HEK293 (cell line): ENCODE results near the gene HIRIP3.

Experiments
- CTCF ChIA-PET: fragments of 350-600 bp; formaldehyde crosslinking; extraction: SDS; loops from one replicate; lab custom pipeline; 2021; ENCODE audit warnings: antibody characterized with exemption; lab: Yijun Ruan, JAX
- POLR2A ChIA-PET: fragments of 300-600 bp; formaldehyde crosslinking; extraction: SDS; loops from one replicate; lab custom pipeline; 2020; ENCODE audit warnings: antibody characterized with exemption, inconsistent platforms; lab: Yijun Ruan, JAX
- H3K27ac ChIP-seq: fragments of 200-500 bp; sonication (Bioruptor generic); 2 replicates; pipeline ENCODE4 v1.5.1; 2014; ENCODE audit warnings: low read depth, low read length, control low read depth, inconsistent platforms; ENCODE audit errors: extremely low read depth
- H3K36me3 ChIP-seq, 2 experiments: fragments of 200-500 bp in 1 of 2; sonication (Bioruptor generic) in 1 of 2; 1 replicate in 1 of 2; 2 replicates in 1 of 2; pipeline ENCODE4 v1.5.1; 2014 to 2017; ENCODE audit warnings: inconsistent platforms in 2 of 2, low read length in 2 of 2; ENCODE audit not compliant: control insufficient read depth in 2 of 2, insufficient read depth in 1 of 2
- H3K4me1 ChIP-seq: fragments of 200-500 bp; sonication (Bioruptor generic); 2 replicates; pipeline ENCODE4 v1.5.1; 2014; ENCODE audit warnings: mild to moderate bottlenecking, low read length, inconsistent platforms; ENCODE audit not compliant: control insufficient read depth, insufficient read depth
- H3K4me3 ChIP-seq: 2 replicates; pipeline ENCODE4 v1.5.1; 2011; ENCODE audit warnings: low read depth, mild to moderate bottlenecking, control low read depth, low read length, moderate library complexity
- H3K9me3 ChIP-seq: fragments of 200-500 bp; sonication (Bioruptor generic); 2 replicates; pipeline ENCODE4 v1.5.1; 2014; ENCODE audit warnings: low read depth, low read length, inconsistent platforms; ENCODE audit not compliant: control insufficient read depth, insufficient read depth
- ATF2 ChIP-seq: fragments of 450-650 bp; formaldehyde crosslinking; IDR thresholded peaks from 2 replicates; pipeline ENCODE4 v1.5.1; 2016; ENCODE audit warnings: missing biosample characterization, missing genetic modification characterization, low read depth
- BCL11A ChIP-seq: fragments of 450-650 bp; formaldehyde crosslinking; IDR thresholded peaks from 2 replicates; pipeline ENCODE4 v1.5.1; 2016; ENCODE audit warnings: low read depth, missing biosample characterization, missing genetic modification characterization
- ELK4 ChIP-seq: IDR thresholded peaks from 2 replicates; pipeline ENCODE4 v1.6.1; 2011; ENCODE audit warnings: mild to moderate bottlenecking, low read depth, low read length, borderline replicate concordance
- SETDB1 ChIP-seq: IDR thresholded peaks from one replicate; pipeline ENCODE4 v1.6.1; 2017; ENCODE audit warnings: mild to moderate bottlenecking, low read length, moderate library complexity, mixed read lengths; ENCODE audit not compliant: insufficient read length
- SP7 ChIP-seq: fragments of 450-650 bp; formaldehyde crosslinking; IDR thresholded peaks from 2 replicates; pipeline ENCODE4 v1.5.1; 2016; ENCODE audit warnings: missing biosample characterization, missing genetic modification characterization
- ZBTB10 ChIP-seq: fragments of 450-650 bp; formaldehyde crosslinking; IDR thresholded peaks from 2 replicates; pipeline ENCODE4 v1.5.1; 2016; ENCODE audit warnings: missing biosample characterization, missing genetic modification characterization
- ZBTB7A ChIP-seq: fragments of 450-650 bp; formaldehyde crosslinking; IDR thresholded peaks from 2 replicates; pipeline ENCODE4 v1.5.1; 2016; ENCODE audit warnings: low read depth, missing biosample characterization, missing genetic modification characterization
- ZNF140 ChIP-seq: fragments of 450-650 bp; formaldehyde crosslinking; IDR thresholded peaks from 2 replicates; pipeline ENCODE4 v1.5.1; 2016; ENCODE audit warnings: missing biosample characterization, missing genetic modification characterization
- ZNF239 ChIP-seq: fragments of 450-650 bp; formaldehyde crosslinking; IDR thresholded peaks from 2 replicates; pipeline ENCODE4 v1.5.1; 2016; ENCODE audit warnings: missing biosample characterization, missing genetic modification characterization
- ZNF24 ChIP-seq: fragments of 450-650 bp; formaldehyde crosslinking; IDR thresholded peaks from 2 replicates; pipeline ENCODE4 v1.5.1; 2016; ENCODE audit warnings: missing biosample characterization, missing genetic modification characterization
- ZNF26 ChIP-seq: fragments of 450-650 bp; formaldehyde crosslinking; IDR thresholded peaks from 2 replicates; pipeline ENCODE4 v1.5.1; 2016; ENCODE audit warnings: missing biosample characterization, missing genetic modification characterization
- ZNF266 ChIP-seq: fragments of 450-650 bp; formaldehyde crosslinking; IDR thresholded peaks from 2 replicates; pipeline ENCODE4 v1.5.1; 2016; ENCODE audit warnings: missing biosample characterization, missing genetic modification characterization, low read depth
- ZNF302 ChIP-seq: fragments of 450-650 bp; formaldehyde crosslinking; IDR thresholded peaks from 2 replicates; pipeline ENCODE4 v1.5.1; 2016; ENCODE audit warnings: missing biosample characterization, missing genetic modification characterization, low read depth
- ZNF324 ChIP-seq: fragments of 450-650 bp; formaldehyde crosslinking; IDR thresholded peaks from 2 replicates; pipeline ENCODE4 v1.5.1; 2016; ENCODE audit warnings: missing biosample characterization, missing genetic modification characterization
- ZNF518A ChIP-seq: fragments of 450-650 bp; formaldehyde crosslinking; conservative IDR thresholded peaks from 2 replicates; pipeline ENCODE4 v1.5.1; 2016; ENCODE audit warnings: low read depth, missing biosample characterization, missing genetic modification characterization
- ZNF530 ChIP-seq: fragments of 450-650 bp; formaldehyde crosslinking; IDR thresholded peaks from 2 replicates; pipeline ENCODE4 v1.5.1; 2016; ENCODE audit warnings: low read depth, missing biosample characterization, missing genetic modification characterization
- ZNF558 ChIP-seq: fragments of 450-650 bp; formaldehyde crosslinking; IDR thresholded peaks from 2 replicates; pipeline ENCODE4 v1.5.1; 2016; ENCODE audit warnings: missing biosample characterization, missing genetic modification characterization
- ZNF580 ChIP-seq: fragments of 450-650 bp; formaldehyde crosslinking; IDR thresholded peaks from 2 replicates; pipeline ENCODE4 v1.5.1; 2016; ENCODE audit warnings: missing biosample characterization, missing genetic modification characterization
- ZNF585B ChIP-seq: fragments of 450-650 bp; formaldehyde crosslinking; IDR thresholded peaks from 2 replicates; pipeline ENCODE4 v1.5.1; 2016; ENCODE audit warnings: missing biosample characterization, missing genetic modification characterization
- ZNF624 ChIP-seq: fragments of 450-650 bp; formaldehyde crosslinking; IDR thresholded peaks from 2 replicates; pipeline ENCODE4 v1.5.1; 2017; ENCODE audit warnings: missing biosample characterization, missing genetic modification characterization
- ZNF645 ChIP-seq: fragments of 450-650 bp; formaldehyde crosslinking; IDR thresholded peaks from 2 replicates; pipeline ENCODE4; 2016; ENCODE audit warnings: missing biosample characterization, missing genetic modification characterization
- ZNF76 ChIP-seq: fragments of 450-650 bp; formaldehyde crosslinking; IDR thresholded peaks from 2 replicates; pipeline ENCODE4; 2016; ENCODE audit warnings: low read depth, missing biosample characterization, missing genetic modification characterization, borderline replicate concordance
- ZNF777 ChIP-seq: fragments of 450-650 bp; formaldehyde crosslinking; IDR thresholded peaks from 2 replicates; pipeline ENCODE4 v1.5.1; 2017; ENCODE audit warnings: missing biosample characterization, missing genetic modification characterization, borderline replicate concordance
- ZNF837 ChIP-seq: fragments of 450-650 bp; formaldehyde crosslinking; IDR thresholded peaks from 2 replicates; pipeline ENCODE4 v1.5.1; 2016; ENCODE audit warnings: missing biosample characterization, missing genetic modification characterization

The HIRIP3 gene

GRCh38 chr16:29995324-29995910 is at the start of gene HIRIP3:
Gene HIRIP3, minus strand, starts transcription at chr16:29995617. Its CDS starts 12 bp downstream, at chr16:29995605.
- Histone ChIP-seq H3K4me1 (no peaks in the 10 kb centered on the region; the same call in 1 of the 2 replicates), H3K4me3 (peak within 1 kb of the TSS; percentile 93), H3K9me3 (no peaks in the 10 kb centered on the region), H3K36me3 (peaks cover 8 to 78% of the 10 kb centered on the region in 2 experiments), H3K27ac (peak within 1 kb of the TSS; percentile 91)
- ChIA-PET POLR2A (interaction anchor here (0.6 to 4.0 kb wide), 26 partner anchors 9 to 189 kb away, joined by 3 to 42 read pairs (median 4); partner anchors contain the start of genes ALDOA, ASPHD1, DOC2A and KCTD13), CTCF (interaction anchor here (0.6 to 2.1 kb wide), 7 partner anchors 11 to 958 kb away, joined by 3 to 12 read pairs (median 6); no protein-coding TSS in a partner anchor)
- no peak for TF ChIP-seq SETDB1
- no peak for TF ChIP-seq ZBTB10 (tag by site-specific recombination)
- TF ChIP-seq ZNF239 (tag by site-specific recombination) = peak; percentile 75
- peak; percentile 98 for TF ChIP-seq ZNF837 (tag by site-specific recombination)
- no peak for TF ChIP-seq ZNF580
- TF ChIP-seq BCL11A (tag by site-specific recombination) = no peak
- TF ChIP-seq ZNF558 = no peak
- TF ChIP-seq ZNF324 = no peak
- no peak for TF ChIP-seq ZNF585B (tag by site-specific recombination)
- TF ChIP-seq ZNF530 (tag by site-specific recombination) = no peak
- no peak for TF ChIP-seq ZNF777 (tag by site-specific recombination)
- peak; percentile 92 for TF ChIP-seq SP7
- TF ChIP-seq ZNF518A = peak; percentile 7; the same call in 1 of the 2 replicates
- no peak for TF ChIP-seq ZNF26 (tag by site-specific recombination)
- peak; percentile 18; the same call in 1 of the 2 replicates for TF ChIP-seq ZNF76
- no peak for TF ChIP-seq ELK4
- peak; percentile 86 for TF ChIP-seq ZNF24 (tag by site-specific recombination)
- TF ChIP-seq ZNF624 = no peak
- no peak for TF ChIP-seq ZNF266 (tag by site-specific recombination)
- TF ChIP-seq ZNF302 = no peak
- TF ChIP-seq ATF2 (tag by site-specific recombination) = no peak
- no peak for TF ChIP-seq ZNF140
- TF ChIP-seq ZBTB7A (tag by site-specific recombination) = peak; percentile 84
- peak; percentile 64; the same call in 1 of the 2 replicates for TF ChIP-seq ZNF645 (tag by site-specific recombination)
